Stimulated activated CD8-positive, alpha-beta memory T cell treated with anti-CD3 and anti-CD28 coated beads, Interleukin-15, amount 100 ng/mL, for 48 hours (primary cell): ENCODE measurements around the gene SECISBP2L.

ENCODE experiments used
- DNase-seq, 2 donors: peaks; one replicate each; pipeline ENCODE4 v3.0.0-alpha.2; 2020; ENCODE audit warnings: low read depth in 2 of 2

The SECISBP2L gene

GRCh38 chr15:48966595-48967301 is 79.5 kb downstream of the SECISBP2L start:
- DNase-seq, result peak; percentile 28 to 43

DNA sequence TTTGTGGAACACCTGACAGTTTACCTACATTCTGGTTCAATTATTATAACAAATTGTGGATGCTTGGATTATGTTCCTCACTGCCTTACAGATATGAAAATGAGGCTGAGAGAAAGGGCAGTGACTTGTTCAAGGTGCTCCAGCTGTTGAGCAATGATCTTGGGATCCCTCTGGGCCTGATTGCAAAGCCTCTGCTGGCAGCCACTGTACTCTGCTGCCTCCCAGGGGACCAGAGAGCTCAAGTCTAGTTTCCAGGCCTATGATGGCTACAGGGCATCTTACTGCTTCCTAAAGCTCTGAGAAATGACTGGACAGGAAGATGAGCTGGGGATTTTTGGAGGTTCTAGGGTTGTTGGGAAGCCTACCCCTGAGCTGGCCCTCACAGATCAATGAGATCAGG is 80.3 kb downstream of the SECISBP2L start:
- DNase-seq, result no peak

- no peak for DNase-seq
Observed at GRCh38 chr15:48964898-48965297, 81.3 kb downstream of the SECISBP2L start.

- no peak for DNase-seq
Observed at GRCh38 chr15:48963524-48964113, 82.6 kb downstream of the SECISBP2L start, which contains the start of gene SHC4. TSS of gene SHC4 (minus strand) at chr15:48963919. CDS start at chr15:48963015, 904 bp downstream.

DNA sequence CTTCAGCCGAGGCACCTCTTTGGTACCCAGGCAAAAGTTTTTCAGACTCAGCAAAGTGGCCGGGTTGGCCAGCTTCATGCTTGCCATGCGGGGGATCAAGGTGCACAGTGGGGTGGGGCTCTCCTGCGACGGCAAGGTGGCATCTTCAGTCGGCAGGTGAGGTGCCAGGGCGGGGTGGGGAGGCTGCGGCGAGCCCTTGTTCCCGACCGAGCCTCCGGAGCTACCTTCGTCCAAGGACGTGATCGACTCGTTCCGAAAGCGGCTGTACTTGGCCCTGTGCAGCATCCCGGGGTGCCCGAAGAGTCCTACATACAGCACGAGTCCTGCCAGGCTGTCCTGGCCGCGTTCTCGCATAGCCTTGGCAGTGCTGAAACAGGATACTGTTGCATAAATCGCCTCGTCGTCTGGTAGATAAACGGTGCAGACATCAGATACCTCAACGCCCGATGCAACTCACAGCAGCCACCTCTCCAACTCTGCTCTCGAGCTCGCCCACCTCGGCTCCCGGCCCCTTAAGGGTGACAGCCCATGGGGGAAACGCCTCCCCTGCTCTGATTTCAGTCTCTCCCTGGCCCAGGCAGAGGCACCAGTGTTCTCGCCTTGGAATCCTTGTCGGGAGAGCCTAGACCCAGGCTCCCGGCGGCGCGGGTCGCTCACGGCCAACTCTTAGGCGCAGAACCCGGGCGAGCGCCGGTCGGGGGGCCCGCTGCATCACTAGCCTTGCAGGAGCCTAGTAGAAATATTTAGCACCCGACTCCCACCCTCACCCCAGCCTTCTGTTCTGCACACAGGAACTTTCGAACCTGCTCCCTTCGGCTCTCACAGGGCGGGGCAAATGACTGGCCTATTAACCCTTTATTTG is 83.4 kb downstream of the SECISBP2L start:
- DNase-seq, result no peak

- no peak for DNase-seq
Observed at GRCh38 chr15:48955967-48956366, 90.3 kb downstream of the SECISBP2L start.

DNA sequence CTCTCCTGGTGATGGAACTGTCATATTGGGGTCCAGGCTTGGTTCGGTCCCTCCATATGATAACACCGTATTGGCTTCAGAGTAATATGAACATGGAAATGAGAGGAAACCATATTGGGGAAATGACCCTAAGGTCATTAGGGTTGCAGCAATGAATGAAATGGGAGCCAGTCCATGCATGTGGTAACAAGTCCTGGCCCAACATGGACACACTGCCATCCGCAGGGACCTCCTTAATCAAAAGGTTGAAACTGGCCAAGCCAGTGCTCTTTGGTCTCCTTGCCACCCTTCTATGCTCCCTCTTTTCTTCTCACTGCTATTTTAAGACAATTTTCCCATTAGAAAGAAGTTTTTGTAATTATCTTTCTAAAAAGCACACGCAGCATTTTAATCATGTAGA is 90.9 kb downstream of the SECISBP2L start:
- DNase-seq, result no peak

DNA sequence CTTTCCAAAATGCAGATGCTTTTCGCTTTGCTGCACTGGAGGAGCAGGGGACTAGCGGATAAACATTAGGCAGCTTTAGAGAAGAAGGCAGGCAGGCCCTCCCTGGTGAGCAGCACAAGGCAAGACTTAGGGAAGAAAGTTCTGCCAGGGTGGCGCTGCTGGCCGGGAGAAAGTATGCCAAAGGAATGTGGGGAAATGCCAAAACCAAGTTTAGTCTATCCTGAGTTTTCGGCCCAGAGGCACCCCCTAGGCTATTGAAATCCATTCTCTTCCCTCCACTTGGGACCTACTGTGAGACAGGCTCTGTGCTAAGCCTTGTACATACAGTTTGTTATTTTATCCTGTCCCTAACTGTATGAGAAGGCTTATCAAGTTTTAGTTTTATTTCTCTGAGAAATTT is 91.7 kb downstream of the SECISBP2L start:
- no peak for DNase-seq

DNA sequence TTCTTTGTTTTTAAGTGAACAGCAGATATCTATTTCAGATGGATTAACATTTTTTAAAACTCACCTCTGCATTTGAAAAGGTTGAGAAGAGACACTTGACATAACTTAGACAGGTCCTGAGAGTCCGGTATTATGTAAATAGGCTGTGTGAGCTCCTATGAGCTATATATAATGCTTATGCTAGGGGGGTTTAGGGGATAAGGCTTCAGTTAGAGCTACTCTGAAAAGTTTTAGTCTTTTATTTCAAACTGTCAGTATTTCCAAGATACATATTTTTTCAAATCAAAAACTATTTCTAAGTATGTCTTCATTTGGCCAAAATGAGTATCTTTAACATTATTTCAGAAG is 99.4 kb downstream of the SECISBP2L start:
- no peak for DNase-seq

DNA sequence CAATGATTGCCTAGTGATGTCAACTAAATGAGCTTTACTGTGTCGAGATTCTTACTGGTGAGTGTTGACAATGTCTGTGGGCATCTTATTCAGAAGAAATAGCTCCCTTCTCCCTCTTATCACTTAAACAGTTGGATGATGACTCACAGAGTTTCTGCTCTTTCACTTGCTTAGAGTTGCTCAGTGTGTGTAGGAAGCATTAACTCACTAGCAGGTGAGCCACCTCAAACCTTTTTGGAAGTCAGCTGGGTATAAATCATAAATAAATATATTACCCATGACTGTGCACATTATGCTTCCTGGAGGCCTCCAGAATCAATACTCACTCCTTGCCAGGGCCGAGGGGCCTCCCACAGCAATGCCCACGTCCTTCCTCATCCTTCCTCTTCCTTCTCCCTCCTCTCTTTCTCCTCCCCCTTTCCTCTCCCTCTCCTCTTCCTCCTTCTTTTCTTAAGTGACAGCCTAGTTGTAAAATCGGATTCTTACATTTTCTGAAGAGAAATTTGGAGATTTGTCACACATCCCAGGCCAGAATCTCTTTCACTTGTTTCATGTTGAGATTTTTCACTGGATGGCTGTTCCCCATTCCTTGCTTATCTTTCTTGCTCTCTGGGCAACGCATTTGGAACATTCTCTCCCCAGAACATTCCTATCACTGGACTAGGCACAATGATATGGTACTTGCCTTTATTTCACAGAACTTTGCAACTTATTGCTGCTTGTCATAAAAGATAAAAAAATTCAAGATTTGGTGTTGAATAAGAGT is 100.0 kb downstream of the SECISBP2L start:
- no peak for DNase-seq

DNA sequence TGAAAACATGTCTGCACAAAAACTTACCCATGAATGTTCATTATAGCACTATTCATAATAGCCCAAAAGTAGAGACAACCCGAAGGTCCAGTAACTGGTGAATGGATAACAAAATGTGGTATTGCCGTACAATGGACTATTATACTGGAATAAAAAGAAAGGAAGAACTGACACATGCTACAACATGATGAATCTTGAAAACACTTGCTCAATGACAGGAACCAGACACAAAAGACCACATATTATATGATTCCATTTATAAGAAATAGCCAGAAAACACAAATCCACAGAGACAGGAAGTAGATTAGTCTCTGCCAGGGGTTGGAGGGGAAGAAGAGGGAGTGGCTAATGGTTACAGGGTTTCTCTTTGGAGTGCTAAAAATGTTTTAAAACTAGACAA is 100.9 kb downstream of the SECISBP2L start:
- DNase-seq, result no peak

GRCh38 chr15:48941904-48942303 is 104.3 kb downstream of the SECISBP2L start:
- DNase-seq, result no peak

DNA sequence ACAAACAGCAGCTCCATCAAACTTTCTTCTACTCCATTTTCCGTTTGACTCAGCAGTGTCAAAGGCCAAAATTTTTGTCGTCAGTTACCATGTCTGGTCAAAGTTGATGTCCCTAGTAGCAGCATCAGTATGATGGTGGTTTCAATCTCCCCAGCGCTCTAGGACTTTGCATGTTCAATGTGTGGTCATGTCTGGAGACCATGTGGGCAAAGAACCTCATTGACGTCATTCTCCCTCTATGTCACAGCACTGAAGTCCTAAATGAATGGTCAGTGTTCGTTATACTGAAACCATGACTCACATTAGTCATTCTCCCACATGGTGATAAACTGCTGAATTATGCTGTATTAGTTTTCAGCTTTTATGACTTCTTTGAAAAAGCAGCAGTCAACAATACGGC is 105.7 kb downstream of the SECISBP2L start:
- DNase-seq, result no peak

DNA sequence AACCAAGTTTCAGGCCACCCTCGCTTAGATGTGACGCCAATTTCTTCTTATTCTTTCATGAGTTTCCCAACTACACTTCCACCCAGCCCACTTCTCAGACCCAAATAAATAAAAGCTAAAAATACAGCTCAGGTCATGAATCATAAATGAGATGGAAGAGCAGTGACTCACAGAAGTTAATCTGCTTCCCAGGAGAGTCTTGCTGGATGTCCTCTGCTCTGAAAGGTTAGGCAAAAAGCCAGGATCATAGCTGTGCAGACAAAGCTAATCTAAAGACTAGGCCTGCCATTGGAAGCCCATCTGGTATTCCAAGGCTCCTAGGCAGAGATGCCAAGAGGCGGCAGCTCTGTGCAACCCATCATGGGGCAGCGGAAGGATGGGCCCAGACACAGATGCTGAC is 106.6 kb downstream of the SECISBP2L start:
- DNase-seq, result no peak
